Hematopoietic multipotent progenitor cell (in vitro differentiated cells): ENCODE data around the gene TMEM26. TPM values are rescaled to one million over a fixed set of nuclear protein-coding genes. Genes with fewer than 3 reads are reported as not detected.
"Not testable (repeated sequence)": the region's sequence is repeated elsewhere in the genome, so short reads cannot be mapped to it uniquely, and the experiment has no call there.

Experiments
- DNase-seq, 3 donors: peaks; one replicate each; pipeline ENCODE4 v3.0.0-alpha.2; 2011 to 2015; ENCODE audit warnings: low read depth in 2 of 3, low spot score in 2 of 3
- total RNA-seq: library from RNA; depleted of rRNA; stranded (reverse); fragments of >200 nt; gene quantifications from one replicate; pipeline ENCODE4 v1.2.3, GENCODE V29; 2012

The TMEM26 gene
- total RNA-seq, 1 donor: under 0.01 TPM

GRCh38 chr10:61406736-61407135 is 46.4 kb downstream of the TMEM26 start:
- no peak for DNase-seq

GRCh38 chr10:61406242-61406641 is 46.9 kb downstream of the TMEM26 start:
- no peak for DNase-seq

GRCh38 chr10:61404751-61405150 is 48.4 kb downstream of the TMEM26 start:
- DNase-seq: peak in 1 of 3 donors; percentile 50

- DNase-seq: no peak
These were observed 52.7 kb downstream of the TMEM26 start for GRCh38 chr10:61400524-61400923.

- no peak for DNase-seq
These were observed 53.8 kb downstream of the TMEM26 start for GRCh38 chr10:61399406-61399805.

DNA sequence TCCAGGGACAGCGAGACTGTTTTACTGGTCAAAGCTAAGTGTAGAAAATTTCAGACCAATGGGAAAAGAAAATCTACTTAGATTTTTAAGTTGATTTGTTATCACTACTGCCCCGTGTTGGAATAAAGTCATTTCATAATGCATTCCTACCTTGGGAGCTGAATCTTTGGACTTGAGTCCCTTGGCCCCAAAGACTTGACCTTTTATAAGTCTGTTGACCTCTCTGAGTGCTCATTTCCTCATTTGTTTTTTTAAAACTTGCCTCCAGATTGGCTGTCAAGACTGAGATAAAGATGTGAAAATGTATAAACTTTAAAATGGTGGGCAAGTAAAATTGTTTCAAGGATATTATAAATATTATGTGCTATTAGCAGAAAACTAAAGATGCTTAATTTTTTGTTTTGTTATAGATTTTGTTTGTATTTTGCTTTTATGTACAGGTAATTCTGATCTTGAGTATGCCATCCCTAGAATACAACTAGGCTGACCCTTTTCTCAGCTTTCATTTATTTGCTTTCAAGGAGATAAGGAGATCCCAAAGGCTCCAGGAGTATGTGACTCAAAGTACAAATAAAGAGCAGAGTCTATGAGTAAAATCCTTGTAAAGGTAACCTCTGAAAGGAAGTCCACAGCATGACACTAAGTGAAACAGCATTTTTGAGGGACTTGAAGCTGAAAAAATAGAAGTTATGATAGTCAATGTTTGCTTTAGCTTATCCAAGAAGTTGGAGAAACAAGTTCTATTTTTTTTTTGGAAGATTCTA is 54.6 kb downstream of the TMEM26 start:
- no peak for DNase-seq

GRCh38 chr10:61397175-61397986 is 55.8 kb downstream of the TMEM26 start:
- peak in 1 of 3 donors; percentile 44 for DNase-seq

GRCh38 chr10:61391281-61391680 is 61.9 kb downstream of the TMEM26 start:
- DNase-seq: no peak

- DNase-seq: no peak
These were observed 62.3 kb downstream of the TMEM26 start for GRCh38 chr10:61390851-61391250.

- peak in 1 of 3 donors; percentile 17 for DNase-seq
These were observed 63.3 kb downstream of the TMEM26 start for GRCh38 chr10:61389887-61390286.

DNA sequence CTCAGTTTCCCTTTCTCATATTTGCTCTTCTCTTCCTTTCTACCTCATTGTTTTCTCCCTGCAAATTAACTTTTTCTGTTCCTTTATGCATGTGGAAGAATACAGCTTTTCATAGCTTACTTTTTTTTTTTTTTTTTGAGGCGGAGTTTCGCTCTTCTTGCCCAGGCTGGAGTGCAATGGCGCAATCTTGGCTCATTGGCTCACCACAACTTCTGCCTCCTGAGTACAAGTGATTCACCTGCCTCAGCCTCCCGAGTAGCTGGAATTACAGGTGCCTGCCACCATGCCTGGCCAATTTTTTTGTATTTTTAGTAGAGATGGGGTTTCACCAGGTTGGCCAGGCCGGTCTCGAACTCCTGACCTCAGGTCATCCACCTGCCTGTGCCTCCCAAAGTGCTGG is 64.2 kb downstream of the TMEM26 start:
- not testable (repeated sequence) for DNase-seq

GRCh38 chr10:61385231-61386001 is 67.8 kb downstream of the TMEM26 start:
- no peak for DNase-seq

GRCh38 chr10:61381153-61381552 is 72.0 kb downstream of the TMEM26 start:
- not testable (repeated sequence) for DNase-seq

DNA sequence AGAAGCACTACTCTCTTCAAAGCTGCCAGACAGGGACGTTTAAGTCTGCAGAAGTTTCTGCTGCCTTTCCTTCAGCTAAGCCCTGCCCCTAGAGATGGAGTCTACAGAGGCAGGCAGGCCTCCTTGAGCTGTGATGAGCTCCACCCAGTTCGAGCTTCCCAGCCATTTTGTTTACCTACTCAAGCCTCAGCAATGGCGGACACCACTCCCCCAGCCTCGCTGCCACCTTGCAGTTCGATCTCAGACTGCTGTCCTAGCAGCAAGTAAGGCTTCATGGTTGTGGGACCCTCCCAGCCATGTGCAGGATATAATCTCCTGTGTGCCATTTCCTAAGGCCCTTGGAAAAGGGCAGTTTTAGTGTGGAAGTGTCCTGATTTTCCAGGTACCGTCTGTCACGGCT is 74.3 kb downstream of the TMEM26 start:
- DNase-seq: no peak

DNA sequence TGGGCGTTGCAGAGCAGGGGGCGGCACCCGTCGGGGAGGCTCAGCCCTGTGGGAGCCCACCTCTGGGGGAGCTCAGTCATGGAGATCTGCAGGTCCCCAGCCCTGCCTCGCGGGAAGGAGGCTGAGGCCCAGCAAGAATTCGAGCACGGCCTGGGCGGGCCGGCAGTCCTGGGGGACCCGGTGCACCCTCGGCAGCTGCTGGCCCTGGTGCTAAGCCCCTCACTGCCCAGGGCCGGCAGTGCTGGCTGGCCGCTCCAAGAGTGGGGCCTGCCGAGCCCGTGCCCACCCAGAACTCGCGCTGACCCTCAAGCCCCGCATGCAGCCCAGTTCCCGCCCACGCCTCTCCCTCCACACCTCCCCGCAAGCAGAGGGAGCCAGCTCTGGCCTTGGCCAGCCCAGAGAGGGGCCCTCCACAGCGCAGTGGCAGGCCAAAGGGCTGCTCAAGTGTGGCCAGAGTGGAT is 76.2 kb downstream of the TMEM26 start:
- DNase-seq: no peak

GRCh38 chr10:61376377-61376776 is 76.8 kb downstream of the TMEM26 start:
- DNase-seq: no peak

DNA sequence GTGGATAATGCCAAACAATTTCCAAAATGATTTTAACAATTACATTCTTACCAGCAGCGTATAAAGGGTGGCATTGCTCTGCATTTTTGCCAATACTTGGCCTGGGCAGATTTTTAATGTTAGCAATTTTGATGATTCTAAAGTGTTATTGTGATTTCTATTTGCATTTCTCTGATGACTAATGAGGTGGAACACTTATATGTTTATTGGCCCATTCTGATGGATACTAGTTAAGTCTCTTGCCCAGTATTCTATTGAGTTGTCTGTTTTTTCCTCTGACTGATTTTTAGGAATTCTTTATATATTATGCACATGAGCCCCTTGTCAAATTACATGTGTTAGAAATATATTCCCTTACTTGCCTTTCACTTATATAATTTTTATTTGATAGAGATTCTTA is 86.8 kb downstream of the TMEM26 start:
- no peak for DNase-seq

DNA sequence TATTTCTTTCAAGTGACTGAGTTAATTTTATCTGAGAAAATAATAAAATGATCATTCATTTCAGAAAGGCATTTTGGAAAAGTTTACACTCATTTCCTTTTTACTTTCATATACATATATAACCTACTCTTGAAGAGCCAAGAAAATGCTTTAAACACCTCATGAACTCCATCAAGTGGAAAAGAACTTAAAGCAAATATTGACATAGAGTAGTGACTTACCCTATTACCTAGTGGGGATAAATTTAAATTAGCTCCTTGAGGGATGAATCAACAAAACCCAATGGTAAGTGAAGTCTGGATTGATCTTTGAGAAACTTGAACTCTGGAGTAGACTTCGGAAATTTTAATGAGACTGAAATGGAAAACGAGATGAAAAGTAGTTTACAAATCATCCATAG is 88.6 kb downstream of the TMEM26 start:
- DNase-seq: no peak

- no peak for DNase-seq
These were observed 90.2 kb downstream of the TMEM26 start for GRCh38 chr10:61363006-61363405.

DNA sequence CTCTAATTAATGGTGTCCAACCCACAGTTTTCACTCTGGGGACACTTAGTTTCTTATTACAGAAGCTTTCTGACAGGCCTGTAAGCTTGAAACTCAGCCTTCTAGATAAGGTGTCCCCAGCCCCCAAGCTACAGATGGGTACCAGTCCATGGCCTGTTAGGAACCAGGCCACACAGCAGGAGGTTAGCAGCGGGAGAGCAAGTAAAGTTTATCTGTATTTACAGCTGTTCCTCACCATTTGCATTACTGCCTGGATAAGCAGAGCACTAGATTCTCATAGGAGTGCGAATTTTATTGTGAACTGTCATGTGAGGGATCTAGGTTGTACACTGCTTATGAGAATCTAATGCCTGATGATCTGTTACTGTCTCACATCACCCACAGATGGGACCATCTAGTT is 93.7 kb downstream of the TMEM26 start:
- DNase-seq: no peak

GRCh38 chr10:61357687-61358086 is 95.5 kb downstream of the TMEM26 start:
- DNase-seq: no peak
